DOHH2 (cell line): ENCODE data around the gene CIAO2B.
A peak's percentile ranks its signal among the peaks of the same experiment; 100 is the strongest.

Source experiments
- H3F3A ChIP-seq: fragments of 200-600 bp; sonication (generic), shearing (Covaris generic); 2 replicates; pipeline ENCODE4 v1.6.0; 2016; ENCODE audit warnings: antibody characterized with exemption, mild to moderate bottlenecking; ENCODE audit not compliant: control insufficient read depth, insufficient read depth
- H3K27ac ChIP-seq: fragments of 200-600 bp; sonication (generic); 2 replicates; pipeline ENCODE4 v1.5.1; 2014; ENCODE audit warnings: low read depth, mild to moderate bottlenecking, low read length, moderate library complexity
- H3K27me3 ChIP-seq: fragments of 200-600 bp; sonication (generic); 2 replicates; pipeline ENCODE4 v1.6.1; 2014; ENCODE audit warnings: mild to moderate bottlenecking, low read length, mixed read lengths; ENCODE audit not compliant: control insufficient read depth
- H3K36me3 ChIP-seq: fragments of 200-600 bp; sonication (generic); 2 replicates; pipeline ENCODE4 v1.6.1; 2014; ENCODE audit warnings: mild to moderate bottlenecking, low read length, moderate library complexity, mixed read lengths; ENCODE audit not compliant: control insufficient read depth
- H3K4me1 ChIP-seq: fragments of 200-600 bp; sonication (generic); 2 replicates; pipeline ENCODE4 v1.6.1; 2014; ENCODE audit warnings: mild to moderate bottlenecking, low read length, mixed read lengths; ENCODE audit not compliant: control insufficient read depth
- H3K4me2 ChIP-seq: fragments of 200-600 bp; sonication (generic); 2 replicates; pipeline ENCODE4 v1.6.0; 2014; ENCODE audit warnings: mild to moderate bottlenecking, low read length, moderate library complexity
- H3K4me3 ChIP-seq: fragments of 200-600 bp; sonication (generic); 2 replicates; pipeline ENCODE4 v1.5.1; 2014; ENCODE audit warnings: mild to moderate bottlenecking, low read length, mixed read lengths
- H3K79me2 ChIP-seq: fragments of 200-600 bp; sonication (generic); 2 replicates; pipeline ENCODE4 v1.6.1; 2014; ENCODE audit warnings: mild to moderate bottlenecking, low read length, mixed read lengths; ENCODE audit not compliant: control insufficient read depth
- H3K9me2 ChIP-seq: fragments of 200-600 bp; sonication (generic); replicated peaks from 2 replicates; pipeline ENCODE4 v1.6.1; 2014; ENCODE audit warnings: mild to moderate bottlenecking, low read length, mixed read lengths; ENCODE audit not compliant: control insufficient read depth
- H3K9me3 ChIP-seq: fragments of 200-600 bp; sonication (generic); 2 replicates; pipeline ENCODE4 v1.6.1; 2014; ENCODE audit warnings: antibody characterized with exemption, low read length, mixed read lengths; ENCODE audit not compliant: control insufficient read depth, insufficient read depth
- H4K20me1 ChIP-seq: fragments of 200-600 bp; sonication (generic); 2 replicates; pipeline ENCODE4 v1.6.0; 2014; ENCODE audit warnings: low read depth, mild to moderate bottlenecking, antibody characterized with exemption, low read length, moderate library complexity; ENCODE audit not compliant: control insufficient read depth, insufficient read depth
- CTCF ChIP-seq: fragments of 200-600 bp; sonication (generic); IDR thresholded peaks from one replicate; pipeline ENCODE4 v1.5.1; 2014; ENCODE audit warnings: antibody characterized with exemption, mild to moderate bottlenecking, low read depth, low read length; ENCODE audit not compliant: poor library complexity, severe bottlenecking
- EZH2phosphoT487 ChIP-seq: fragments of 200-600 bp; sonication (generic); IDR thresholded peaks from 2 replicates; pipeline ENCODE4 v1.6.1; 2017; ENCODE audit warnings: borderline replicate concordance, mild to moderate bottlenecking, antibody characterized with exemption, low read length, moderate library complexity, mixed read lengths

CIAO2B gene

DNA sequence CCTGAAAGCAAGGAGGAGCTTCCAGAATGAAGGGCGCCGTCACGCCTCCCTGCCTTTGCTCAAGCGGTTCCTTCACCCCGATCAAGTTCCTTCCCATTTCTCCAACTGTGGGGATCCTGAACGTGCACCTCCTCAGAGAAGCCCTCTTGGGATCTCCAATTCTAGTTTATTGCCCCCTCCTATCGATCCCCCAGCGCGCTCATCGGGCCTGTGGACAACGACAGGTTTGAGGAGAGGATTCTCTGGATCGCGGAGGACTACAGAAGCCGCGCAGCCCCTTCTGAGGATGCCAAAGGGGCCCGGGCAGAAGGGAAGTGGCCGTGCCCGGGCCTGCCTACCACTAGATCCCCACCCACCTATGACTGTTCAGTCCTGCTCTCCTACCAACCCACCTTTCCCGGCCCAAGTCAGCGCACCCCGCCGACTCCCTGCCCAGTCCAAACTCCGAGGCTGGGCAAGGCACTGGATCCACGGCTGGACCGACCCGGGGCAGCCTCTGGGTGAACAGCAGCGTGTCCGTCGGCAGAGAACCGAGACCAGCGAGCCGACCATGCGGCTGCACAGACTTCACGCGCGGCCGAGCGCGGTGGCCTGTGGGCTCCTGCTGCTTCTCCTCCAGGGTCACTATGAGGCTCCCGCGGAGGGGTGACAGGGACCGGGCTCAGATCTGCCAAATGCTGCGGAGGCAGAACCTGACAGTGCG is 14.1 kb upstream of the CIAO2B start:
- TF ChIP-seq EZH2phosphoT487: peak; percentile 67; the same call in 1 of the 2 replicates
- TF ChIP-seq CTCF: no peak
- Histone ChIP-seq H3K4me2 (peak overlapping the region; percentile 78), H3K27me3 (peaks cover 44% of the 10 kb centered on the region)

DNA sequence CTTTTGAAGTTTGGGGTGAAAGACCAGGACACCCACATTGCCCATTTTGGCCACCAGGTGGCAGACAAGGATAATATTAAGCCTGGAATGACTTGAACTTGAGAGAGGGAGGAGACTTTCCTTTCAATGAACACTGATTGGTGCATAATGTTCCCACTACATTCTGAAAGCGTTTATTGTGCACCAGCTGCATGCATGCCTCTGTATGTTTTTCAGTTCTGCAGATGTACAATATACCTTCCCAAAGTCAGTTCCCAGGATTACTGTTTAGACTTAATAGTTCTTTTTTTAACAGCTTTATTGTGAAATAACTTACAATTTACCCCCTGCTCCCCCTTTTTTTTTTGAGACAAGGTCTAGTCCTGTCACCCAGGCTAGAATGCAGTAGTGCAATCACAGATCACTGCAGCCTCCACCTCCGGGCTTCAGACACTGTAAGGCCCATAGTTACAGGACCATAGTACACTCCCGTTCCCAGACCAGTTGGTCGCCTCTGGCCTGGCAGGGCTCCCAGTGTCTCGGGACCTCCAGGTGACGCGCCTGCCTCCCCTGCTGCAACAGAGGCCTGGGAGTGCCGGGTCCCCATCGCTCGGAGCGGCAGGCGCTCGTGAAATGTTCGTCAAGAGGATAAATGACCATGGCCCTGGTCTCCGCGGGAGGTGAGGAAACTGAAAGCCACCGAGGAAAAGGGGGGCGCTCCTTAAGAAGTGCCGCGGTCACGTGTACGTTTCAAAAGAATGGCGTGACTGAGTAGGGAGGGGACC is 13.3 kb upstream of the CIAO2B start:
- Histone ChIP-seq H3K27ac (no peak overlapping the region), H3K79me2 (no peaks in the 10 kb centered on the region), H3K27me3 (peaks cover 43% of the 10 kb centered on the region), H3F3A (no peaks in the 10 kb centered on the region), H3K4me1 (peaks cover 18% of the 10 kb centered on the region), H3K4me3 (peak overlapping the region; percentile 67), H3K36me3 (peaks cover 11% of the 10 kb centered on the region), H3K4me2 (peak overlapping the region; percentile 78), H4K20me1 (no peaks in the 10 kb centered on the region), H3K9me3 (no peaks in the 10 kb centered on the region), H3K9me2 (no peaks in the 10 kb centered on the region)
- TF ChIP-seq EZH2phosphoT487 (0 out of 2 replicates have a peak, but pooled peaks have one; percentile 26), CTCF (peak; percentile 90)

More for the DNA sequence above, 14.1 kb upstream of the CIAO2B start:
- peaks cover 18% of the 10 kb centered on the region for H3K4me1 ChIP-seq
- H3K27ac ChIP-seq: no peak overlapping the region
- no peaks in the 10 kb centered on the region for H3K79me2 ChIP-seq
- no peaks in the 10 kb centered on the region for H3F3A ChIP-seq
- peaks cover 3% of the 10 kb centered on the region; the same call in 1 of the 2 replicates for H3K36me3 ChIP-seq
- no peaks in the 10 kb centered on the region for H3K9me3 ChIP-seq
- H3K4me3 ChIP-seq: peak overlapping the region; percentile 67
- no peaks in the 10 kb centered on the region for H4K20me1 ChIP-seq
- no peaks in the 10 kb centered on the region for H3K9me2 ChIP-seq

DNA sequence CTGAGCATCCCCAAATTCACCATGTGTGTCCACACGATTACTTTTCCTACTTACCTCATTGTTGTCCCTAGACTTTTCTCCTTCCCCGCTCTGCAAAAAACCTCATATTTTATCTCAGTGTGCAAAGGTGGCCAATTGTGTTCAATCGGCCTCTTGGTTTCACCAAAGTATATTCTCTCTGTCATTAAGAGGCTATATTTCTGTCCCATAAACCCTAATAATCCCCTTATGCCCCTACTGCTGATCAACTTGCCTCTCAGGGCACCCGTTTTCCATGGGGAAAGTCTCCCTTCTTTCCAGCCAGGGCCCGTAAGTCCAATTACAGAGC is 12.7 kb upstream of the CIAO2B start:
- Histone ChIP-seq H3K36me3 (peaks cover 16% of the 10 kb centered on the region), H3K9me3 (no peaks in the 10 kb centered on the region), H3K27ac (no peak overlapping the region), H4K20me1 (no peaks in the 10 kb centered on the region), H3K79me2 (no peaks in the 10 kb centered on the region), H3K4me2 (no peak overlapping the region), H3K4me3 (no peak overlapping the region), H3F3A (no peaks in the 10 kb centered on the region), H3K27me3 (peaks cover 43% of the 10 kb centered on the region), H3K9me2 (no peaks in the 10 kb centered on the region), H3K4me1 (peaks cover 18% of the 10 kb centered on the region)
- TF ChIP-seq CTCF (no peak), EZH2phosphoT487 (no peak)
